NK-92 (cell line): ENCODE data around the gene RASGRF1.
"Not testable (repeated sequence)": the region's sequence is repeated elsewhere in the genome, so short reads cannot be mapped to it uniquely, and the experiment has no call there.

ENCODE experiments used
- DNase-seq: peaks from one replicate; lab custom pipeline; 2025; ENCODE audit not compliant: unreplicated experiment; lab: John Stamatoyannopoulos, UW

The RASGRF1 gene, protein sequence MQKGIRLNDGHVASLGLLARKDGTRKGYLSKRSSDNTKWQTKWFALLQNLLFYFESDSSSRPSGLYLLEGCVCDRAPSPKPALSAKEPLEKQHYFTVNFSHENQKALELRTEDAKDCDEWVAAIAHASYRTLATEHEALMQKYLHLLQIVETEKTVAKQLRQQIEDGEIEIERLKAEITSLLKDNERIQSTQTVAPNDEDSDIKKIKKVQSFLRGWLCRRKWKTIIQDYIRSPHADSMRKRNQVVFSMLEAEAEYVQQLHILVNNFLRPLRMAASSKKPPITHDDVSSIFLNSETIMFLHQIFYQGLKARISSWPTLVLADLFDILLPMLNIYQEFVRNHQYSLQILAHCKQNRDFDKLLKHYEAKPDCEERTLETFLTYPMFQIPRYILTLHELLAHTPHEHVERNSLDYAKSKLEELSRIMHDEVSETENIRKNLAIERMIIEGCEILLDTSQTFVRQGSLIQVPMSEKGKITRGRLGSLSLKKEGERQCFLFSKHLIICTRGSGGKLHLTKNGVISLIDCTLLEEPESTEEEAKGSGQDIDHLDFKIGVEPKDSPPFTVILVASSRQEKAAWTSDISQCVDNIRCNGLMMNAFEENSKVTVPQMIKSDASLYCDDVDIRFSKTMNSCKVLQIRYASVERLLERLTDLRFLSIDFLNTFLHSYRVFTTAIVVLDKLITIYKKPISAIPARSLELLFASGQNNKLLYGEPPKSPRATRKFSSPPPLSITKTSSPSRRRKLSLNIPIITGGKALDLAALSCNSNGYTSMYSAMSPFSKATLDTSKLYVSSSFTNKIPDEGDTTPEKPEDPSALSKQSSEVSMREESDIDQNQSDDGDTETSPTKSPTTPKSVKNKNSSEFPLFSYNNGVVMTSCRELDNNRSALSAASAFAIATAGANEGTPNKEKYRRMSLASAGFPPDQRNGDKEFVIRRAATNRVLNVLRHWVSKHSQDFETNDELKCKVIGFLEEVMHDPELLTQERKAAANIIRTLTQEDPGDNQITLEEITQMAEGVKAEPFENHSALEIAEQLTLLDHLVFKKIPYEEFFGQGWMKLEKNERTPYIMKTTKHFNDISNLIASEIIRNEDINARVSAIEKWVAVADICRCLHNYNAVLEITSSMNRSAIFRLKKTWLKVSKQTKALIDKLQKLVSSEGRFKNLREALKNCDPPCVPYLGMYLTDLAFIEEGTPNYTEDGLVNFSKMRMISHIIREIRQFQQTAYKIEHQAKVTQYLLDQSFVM (N-terminal part only)

DNA sequence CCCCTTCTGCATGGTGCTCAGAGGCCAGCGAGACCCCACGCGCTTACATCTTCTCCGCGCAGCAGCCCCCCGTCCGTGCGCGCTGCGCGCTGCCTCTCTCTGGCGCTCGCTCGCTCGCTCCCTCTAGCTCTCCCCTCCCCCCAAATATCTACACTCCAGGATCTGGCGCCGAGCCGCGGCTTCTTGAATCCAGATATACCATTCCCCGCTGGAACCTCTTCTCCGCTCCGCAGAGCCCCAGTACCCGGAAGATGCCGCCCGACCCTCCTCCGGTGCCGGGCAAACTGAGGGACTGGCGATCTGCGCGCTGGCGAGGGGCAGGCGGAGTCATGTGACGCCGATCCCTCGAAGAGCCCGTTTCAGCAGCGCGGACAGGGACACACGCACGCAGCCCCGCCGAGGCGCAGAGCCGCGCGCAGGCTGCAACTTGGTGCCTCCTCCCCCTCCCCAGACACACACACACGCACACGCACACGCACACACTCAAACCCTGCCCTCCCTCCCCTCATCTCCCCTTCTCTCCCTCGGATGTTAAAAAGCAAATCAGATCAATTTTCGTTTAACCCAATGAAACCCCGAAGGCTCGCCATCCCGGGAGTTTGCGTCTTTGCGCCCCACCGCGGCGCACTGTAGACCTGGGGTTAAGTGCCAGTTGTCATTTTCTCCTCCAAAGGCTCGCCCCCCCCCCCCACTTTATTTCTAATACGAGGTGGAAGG lies at the start of gene RASGRF1:
Gene RASGRF1, minus strand, starts transcription at position 294 of the 717 bp plus-strand sequence. Its CDS starts 282 bp downstream, at position 12.
- DNase-seq = no peak

- no peak for DNase-seq
Measured at GRCh38 chr15:79136434-79137046, 46.0 kb upstream of the RASGRF1 start.

- DNase-seq = no peak
Measured at GRCh38 chr15:79133309-79133708, 42.7 kb upstream of the RASGRF1 start.

DNA sequence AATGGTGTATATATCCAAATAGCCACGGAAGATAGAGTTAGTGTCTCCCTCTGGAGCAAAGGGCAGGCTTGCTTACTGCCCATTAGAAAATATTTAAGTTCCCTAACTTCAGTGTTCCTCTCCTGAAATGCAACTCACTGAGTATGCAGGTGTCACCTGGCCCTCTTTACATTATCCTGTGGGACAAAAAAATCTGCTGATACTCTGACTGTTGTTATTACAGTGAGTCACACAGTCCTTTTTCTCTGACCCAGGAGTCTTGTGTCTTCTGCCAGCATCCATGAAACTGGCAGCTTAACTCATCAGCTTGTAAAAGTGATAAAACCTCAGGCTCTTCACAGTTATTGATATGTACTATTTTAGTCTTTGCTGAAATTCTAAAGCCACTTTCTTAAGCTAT lies 42.2 kb upstream of the RASGRF1 start:
- DNase-seq = no peak

GRCh38 chr15:79132361-79132760 lies 41.8 kb upstream of the RASGRF1 start:
- DNase-seq = no peak

- DNase-seq = no peak
Measured at GRCh38 chr15:79130535-79131130, 40.1 kb upstream of the RASGRF1 start.

- DNase-seq = no peak
Measured at GRCh38 chr15:79129235-79129634, 38.7 kb upstream of the RASGRF1 start.

- DNase-seq = no peak
Measured at GRCh38 chr15:79128556-79128955, 38.0 kb upstream of the RASGRF1 start.

GRCh38 chr15:79124388-79124787 lies 33.8 kb upstream of the RASGRF1 start:
- DNase-seq = no peak

- DNase-seq = no peak
Measured at GRCh38 chr15:79122991-79123390, 32.4 kb upstream of the RASGRF1 start.

DNA sequence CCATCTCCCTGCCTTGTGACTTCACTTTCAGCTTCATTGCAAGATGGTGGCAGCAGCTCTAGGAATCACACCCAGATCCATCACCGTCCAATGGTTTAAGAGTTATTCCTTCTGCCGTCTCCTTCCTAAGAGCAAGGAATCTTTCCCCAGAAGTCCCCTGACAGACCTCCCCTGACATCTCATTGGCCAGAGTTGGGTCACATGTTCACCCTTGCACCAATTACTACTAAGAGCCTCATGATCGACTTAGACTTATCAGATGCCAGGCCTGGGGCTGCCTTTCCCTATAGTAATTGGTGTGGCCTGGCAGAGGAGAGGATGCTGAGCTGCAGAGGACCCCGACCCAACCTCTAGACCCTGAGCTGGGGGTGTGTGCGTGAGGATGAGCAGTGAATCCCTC lies 31.8 kb upstream of the RASGRF1 start:
- DNase-seq = no peak

DNA sequence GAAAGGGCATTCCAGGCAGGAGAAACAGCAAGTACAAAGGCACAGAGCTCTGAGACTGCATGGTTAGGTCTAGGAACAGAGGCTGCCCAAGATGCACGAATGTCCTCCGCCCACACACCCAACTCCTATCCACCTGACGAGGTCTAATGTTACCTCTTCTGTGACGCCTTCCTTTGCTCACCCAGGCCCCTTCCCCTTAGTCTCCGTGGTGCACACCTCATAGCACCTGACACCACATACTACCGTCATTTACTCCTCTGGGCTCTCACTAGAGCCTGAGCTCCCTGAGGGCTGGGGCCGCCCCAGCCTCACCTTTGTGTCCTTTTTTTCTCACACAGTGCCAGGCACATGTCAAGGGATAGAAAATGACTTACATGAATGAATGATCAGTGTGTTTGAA lies 31.0 kb upstream of the RASGRF1 start:
- no peak for DNase-seq

DNA sequence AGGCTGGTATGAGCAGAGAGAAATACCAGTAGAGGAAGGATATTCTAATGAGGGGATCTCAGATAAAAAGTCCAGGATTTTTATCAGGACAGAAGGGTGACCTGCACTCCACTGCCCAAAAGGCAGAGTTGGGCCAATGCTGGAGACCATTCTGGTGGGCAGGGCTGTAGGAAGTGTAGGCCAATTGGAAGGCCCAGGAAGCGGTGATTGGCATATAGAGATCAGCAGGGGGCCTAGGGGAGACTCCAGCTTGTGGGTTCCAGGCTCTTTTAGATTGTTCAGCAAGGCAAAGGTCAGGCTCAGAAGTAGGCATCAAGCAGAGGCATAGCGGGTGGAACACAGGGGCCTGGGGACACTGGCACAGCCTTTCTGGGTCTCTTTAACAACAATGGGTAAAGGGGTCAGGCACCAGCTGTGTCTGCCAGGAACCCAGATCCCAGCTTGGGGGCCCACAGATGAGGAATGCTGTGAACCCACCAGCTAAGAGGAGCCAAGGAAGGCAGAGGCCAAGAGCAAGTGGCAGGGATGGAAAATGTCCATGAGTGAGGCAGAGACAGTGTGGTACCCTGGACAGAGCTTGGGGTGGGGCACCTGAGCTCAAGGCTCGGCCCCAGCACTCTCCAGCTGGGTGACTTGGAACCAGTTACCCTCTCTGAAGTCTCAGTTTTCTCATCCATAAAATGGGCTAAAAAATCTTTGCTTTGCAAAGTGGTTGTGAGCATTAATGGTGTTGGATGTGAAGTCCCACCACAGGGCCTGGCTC lies 27.0 kb upstream of the RASGRF1 start:
- no peak for DNase-seq

GRCh38 chr15:79116771-79117170 lies 26.2 kb upstream of the RASGRF1 start:
- DNase-seq = no peak

DNA sequence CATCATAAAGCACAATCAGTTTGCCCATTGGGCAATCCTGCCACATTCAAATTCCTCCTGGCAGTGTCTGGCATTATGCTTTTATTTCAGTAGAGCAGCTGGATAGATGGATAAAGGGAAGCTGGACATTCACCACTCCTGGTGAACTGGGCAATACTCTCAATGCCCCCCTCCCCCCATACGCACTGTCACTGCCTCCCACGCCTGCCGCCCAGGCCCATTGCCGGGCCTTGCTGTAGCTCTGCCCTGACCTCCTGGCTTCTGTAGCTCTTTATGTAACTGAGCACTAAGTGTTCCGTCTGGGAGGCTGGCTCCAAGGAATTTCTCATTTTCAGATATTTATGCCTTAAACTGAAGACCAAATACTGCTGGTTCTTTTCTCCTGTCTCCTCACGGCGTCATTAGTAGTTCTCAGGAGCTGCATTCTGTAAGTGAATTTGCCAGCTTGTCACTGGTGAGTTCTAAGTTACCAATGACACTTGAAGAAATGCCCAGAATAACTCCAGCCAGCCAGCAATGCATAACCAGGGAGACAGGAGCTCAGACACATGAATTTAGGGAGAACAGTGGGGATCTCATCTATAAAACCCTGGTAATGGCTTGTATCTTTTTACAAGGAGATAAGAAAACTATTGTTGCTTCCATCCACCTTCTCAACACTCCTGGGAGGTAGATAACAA lies 25.5 kb upstream of the RASGRF1 start:
- no peak for DNase-seq

DNA sequence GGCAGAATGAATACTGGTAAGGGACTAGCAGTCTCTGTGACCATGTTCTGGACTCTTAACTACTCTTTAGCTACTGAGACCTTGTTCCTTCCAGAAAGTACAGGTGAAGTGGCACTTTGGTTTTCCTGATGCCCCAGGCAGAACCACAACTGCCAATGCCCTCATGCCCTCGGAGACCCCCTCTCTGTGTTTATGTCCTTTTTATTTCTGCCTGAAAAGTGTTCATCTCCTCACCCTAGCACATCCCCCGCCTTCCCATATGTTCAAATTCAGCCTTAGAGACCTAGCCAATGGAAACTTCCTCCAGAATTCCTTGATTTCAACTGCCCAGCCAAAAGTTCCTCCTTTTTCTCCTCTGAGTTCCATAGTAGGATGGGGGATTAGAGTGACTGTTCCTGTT lies 23.3 kb upstream of the RASGRF1 start:
- DNase-seq = no peak

GRCh38 chr15:79111404-79111803 lies 20.8 kb upstream of the RASGRF1 start:
- DNase-seq = not testable (repeated sequence)

DNA sequence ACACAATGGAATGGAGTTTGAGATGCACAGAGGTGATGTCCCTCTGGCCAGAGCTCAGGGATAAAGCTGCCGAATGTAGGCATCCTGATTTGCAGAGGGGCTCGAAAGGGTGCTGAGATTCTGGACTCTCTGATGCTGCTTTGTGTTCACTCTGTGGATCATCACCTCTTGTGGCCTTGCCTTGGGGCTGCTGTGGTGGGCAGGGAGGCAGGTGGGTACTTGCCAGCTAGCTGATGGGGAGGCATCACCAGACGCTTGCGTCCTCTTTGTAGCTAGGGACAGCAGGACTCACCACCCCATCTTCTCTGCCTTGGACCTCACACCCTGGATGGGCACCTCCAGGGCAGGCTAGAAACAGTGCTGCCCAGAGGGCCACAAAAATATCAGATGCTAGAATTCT lies 14.6 kb upstream of the RASGRF1 start:
- no peak for DNase-seq

GRCh38 chr15:79102595-79102994 lies 12.0 kb upstream of the RASGRF1 start:
- DNase-seq = no peak
